Upper lobe of right lung (tissue), 1 donor: Measurements from ENCODE around the gene EVA1C. TPM values are rescaled to one million over a fixed set of nuclear protein-coding genes. Genes with fewer than 3 reads are reported as not detected.
"Not testable (repeated sequence)": the region's sequence is repeated elsewhere in the genome, so short reads cannot be mapped to it uniquely, and the experiment has no call there.

Experiments
- ATAC-seq: fragments of 200-7000 bp; cut with Tn5 transposase; one replicate; pipeline ENCODE4 v1.9.1; 2020; ENCODE audit warnings: mild to moderate bottlenecking, moderate library complexity
- DNase-seq: peaks from one replicate; pipeline ENCODE4 v3.0.0-alpha.2; 2020
- H3K27ac ChIP-seq: fragments of 200-600 bp; one replicate; pipeline ENCODE4 v1.8.0; 2022
- H3K27me3 ChIP-seq: fragments of 200-600 bp; one replicate; pipeline ENCODE4 v1.8.0; 2022; ENCODE audit warnings: mild to moderate bottlenecking
- H3K36me3 ChIP-seq: fragments of 200-600 bp; one replicate; pipeline ENCODE4 v1.8.0; 2022
- H3K4me1 ChIP-seq: fragments of 200-600 bp; one replicate; pipeline ENCODE4 v1.8.0; 2022
- H3K4me3 ChIP-seq: fragments of 200-600 bp; one replicate; pipeline ENCODE4 v1.8.0; 2022; ENCODE audit warnings: mild to moderate bottlenecking
- H3K9me3 ChIP-seq: fragments of 200-600 bp; one replicate; pipeline ENCODE4 v1.8.0; 2022
- CTCF ChIP-seq: fragments of 200-600 bp; IDR thresholded peaks from one replicate; pipeline ENCODE4 v1.8.0; 2022; ENCODE audit warnings: antibody characterized with exemption
- intact Hi-C: fragments of 100-400 bp; cut with DNase I; formaldehyde crosslinking; loops from one replicate; pipeline ENCODE4 v1.11.0; 2022
- total RNA-seq: library from RNA; stranded (reverse); fragmentation: NEBNext Ultra II Directional; extraction: Animal tissue kit (Norgen Biotek cat#: 25700); gene quantifications from one replicate; pipeline ENCODE4 v1.2.1, GENCODE V29; 2021
- donor health status: DM: no; HTN: yes; CAD: no; lungs with severe emphysema.

Gene EVA1C
- total RNA-seq, 1 donor from 2014 or later = 55.4 TPM

- H3K9me3 ChIP-seq = no peaks in the 10 kb centered on the region
- peaks cover 4% of the 10 kb centered on the region for H3K4me1 ChIP-seq
- no peaks in the 10 kb centered on the region for H3K36me3 ChIP-seq
- intact Hi-C loops = no loop called here
- no peak overlapping the region for H3K27ac ChIP-seq
- ATAC-seq (no peak), DNase-seq (no peak)
- no peaks in the 10 kb centered on the region for H3K27me3 ChIP-seq
- H3K4me3 ChIP-seq = no peak overlapping the region
- TF ChIP-seq CTCF = no peak
These were observed 25.2 kb downstream of the EVA1C start for GRCh38 chr21:32437729-32438128.

- intact Hi-C loops = no loop called here
- no peak for TF ChIP-seq CTCF
- DNase-seq (no peak), ATAC-seq (no peak)
- Histone ChIP-seq H3K36me3 (no peaks in the 10 kb centered on the region), H3K27me3 (no peaks in the 10 kb centered on the region), H3K9me3 (no peaks in the 10 kb centered on the region), H3K4me3 (no peak overlapping the region), H3K4me1 (peaks cover 4% of the 10 kb centered on the region), H3K27ac (no peak overlapping the region)
These were observed 30.2 kb downstream of the EVA1C start for GRCh38 chr21:32442566-32443318.

GRCh38 chr21:32445101-32445500, 32.6 kb downstream of the EVA1C start:
- intact Hi-C loops = no loop called here
- Histone ChIP-seq H3K4me1 (peaks cover 9% of the 10 kb centered on the region), H3K27ac (no peak overlapping the region), H3K36me3 (no peaks in the 10 kb centered on the region), H3K4me3 (no peak overlapping the region), H3K9me3 (no peaks in the 10 kb centered on the region), H3K27me3 (no peaks in the 10 kb centered on the region)
- no peak for TF ChIP-seq CTCF
- ATAC-seq (no peak), DNase-seq (no peak)

- intact Hi-C loops, H3K9me3 ChIP-seq, H3K27ac ChIP-seq, H3K27me3 ChIP-seq, H3K4me3 ChIP-seq, DNase-seq, H3K36me3 ChIP-seq: not testable (repeated sequence)
- peaks cover 23% of the 10 kb centered on the region for H3K4me1 ChIP-seq
- ATAC-seq = peak; percentile 12
These were observed 33.9 kb downstream of the EVA1C start for GRCh38 chr21:32446440-32446839.

- no peaks in the 10 kb centered on the region for H3K36me3 ChIP-seq
- DNase-seq = no peak
- no peak overlapping the region for H3K4me3 ChIP-seq
- intact Hi-C loops = no loop called here
- no peaks in the 10 kb centered on the region for H3K9me3 ChIP-seq
- H3K4me1 ChIP-seq = peaks cover 26% of the 10 kb centered on the region
- ATAC-seq = no peak
- no peak overlapping the region for H3K27ac ChIP-seq
- no peaks in the 10 kb centered on the region for H3K27me3 ChIP-seq
- no peak for TF ChIP-seq CTCF
These were observed 34.7 kb downstream of the EVA1C start for GRCh38 chr21:32447224-32447623.

GRCh38 chr21:32448803-32449594, 36.5 kb downstream of the EVA1C start:
- intact Hi-C loops = no loop called here
- Histone ChIP-seq H3K27ac (peak overlapping the region; percentile 83), H3K36me3 (peaks cover 7% of the 10 kb centered on the region), H3K4me1 (peaks cover 25% of the 10 kb centered on the region), H3K4me3 (no peak overlapping the region), H3K9me3 (no peaks in the 10 kb centered on the region), H3K27me3 (no peaks in the 10 kb centered on the region)
- DNase-seq = no peak
- no peak for ATAC-seq
- TF ChIP-seq CTCF = no peak

- DNase-seq (peak; percentile 85), ATAC-seq (peak; percentile 82)
- H3K27me3 ChIP-seq, H3K9me3 ChIP-seq, H3K36me3 ChIP-seq, intact Hi-C loops, H3K4me3 ChIP-seq: not testable (repeated sequence)
- Histone ChIP-seq H3K27ac (peak overlapping the region; percentile 83), H3K4me1 (peaks cover 26% of the 10 kb centered on the region)
These were observed 38.6 kb downstream of the EVA1C start for GRCh38 chr21:32450881-32451701.

- ATAC-seq, H3K27me3 ChIP-seq, H3K36me3 ChIP-seq, H3K27ac ChIP-seq, DNase-seq, H3K4me3 ChIP-seq, intact Hi-C loops, H3K9me3 ChIP-seq: not testable (repeated sequence)
- H3K4me1 ChIP-seq = peaks cover 35% of the 10 kb centered on the region
These were observed 39.7 kb downstream of the EVA1C start for GRCh38 chr21:32452191-32452590.
